Astrocyte of the cerebellum (primary cell): ENCODE results near the gene ANKRD33B.

Source experiments
- DNase-seq: peaks from one replicate; pipeline ENCODE4 v3.0.0-alpha.2; 2011; ENCODE audit warnings: low read depth
- H3K4me3 ChIP-seq: 2 replicates; pipeline ENCODE4 v1.5.1; 2011; ENCODE audit warnings: mild to moderate bottlenecking, low read depth, low read length, moderate library complexity
- in situ Hi-C: cut with HindIII; loops from 2 replicates; pipeline ENCODE4 v1.10.0; 2017; ENCODE audit warnings: low sequenced_read_pairs
- TF ChIP-seq, protein P1 (sequence below): IDR thresholded peaks from 2 replicates; pipeline ENCODE4 v1.5.1; 2012; ENCODE audit warnings: low read length, low read depth, moderate library complexity, mild to moderate bottlenecking; ENCODE audit errors: missing control alignments

Gene ANKRD33B

DNA sequence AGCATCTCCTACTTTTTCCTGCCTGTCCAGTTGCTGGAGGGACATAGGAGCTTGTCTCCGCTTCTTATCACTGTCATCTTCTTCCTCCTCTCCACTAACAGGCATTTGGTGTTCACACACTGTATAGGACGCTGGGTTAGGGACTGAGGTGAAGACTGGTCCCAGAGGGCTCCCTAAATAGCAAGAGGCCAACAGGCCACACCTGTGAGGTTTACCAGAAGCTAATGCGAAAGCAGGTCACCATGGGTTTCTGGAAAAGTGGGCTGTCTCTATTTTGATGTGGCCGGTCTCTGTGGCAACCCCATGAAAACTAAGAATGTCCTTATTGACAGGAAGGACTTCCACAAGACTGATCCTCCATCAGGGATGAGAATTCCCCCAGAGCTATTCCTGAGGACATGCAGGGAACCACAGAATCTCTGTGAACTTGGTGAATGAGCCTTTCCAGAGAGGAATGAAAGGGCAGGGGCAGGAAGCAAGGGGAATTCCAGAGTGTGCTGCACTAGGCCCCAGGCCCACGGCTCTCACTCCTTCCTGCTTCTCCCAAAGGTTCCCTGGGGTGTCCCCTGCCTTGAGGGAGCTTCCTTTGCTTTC lies 135.5 kb downstream of the ANKRD33B start:
- in situ Hi-C loops = no loop called here
- no peak overlapping the region for H3K4me3 ChIP-seq
- no peak for DNase-seq
- TF ChIP-seq, protein P1, sequence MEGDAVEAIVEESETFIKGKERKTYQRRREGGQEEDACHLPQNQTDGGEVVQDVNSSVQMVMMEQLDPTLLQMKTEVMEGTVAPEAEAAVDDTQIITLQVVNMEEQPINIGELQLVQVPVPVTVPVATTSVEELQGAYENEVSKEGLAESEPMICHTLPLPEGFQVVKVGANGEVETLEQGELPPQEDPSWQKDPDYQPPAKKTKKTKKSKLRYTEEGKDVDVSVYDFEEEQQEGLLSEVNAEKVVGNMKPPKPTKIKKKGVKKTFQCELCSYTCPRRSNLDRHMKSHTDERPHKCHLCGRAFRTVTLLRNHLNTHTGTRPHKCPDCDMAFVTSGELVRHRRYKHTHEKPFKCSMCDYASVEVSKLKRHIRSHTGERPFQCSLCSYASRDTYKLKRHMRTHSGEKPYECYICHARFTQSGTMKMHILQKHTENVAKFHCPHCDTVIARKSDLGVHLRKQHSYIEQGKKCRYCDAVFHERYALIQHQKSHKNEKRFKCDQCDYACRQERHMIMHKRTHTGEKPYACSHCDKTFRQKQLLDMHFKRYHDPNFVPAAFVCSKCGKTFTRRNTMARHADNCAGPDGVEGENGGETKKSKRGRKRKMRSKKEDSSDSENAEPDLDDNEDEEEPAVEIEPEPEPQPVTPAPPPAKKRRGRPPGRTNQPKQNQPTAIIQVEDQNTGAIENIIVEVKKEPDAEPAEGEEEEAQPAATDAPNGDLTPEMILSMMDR = no peak

DNA sequence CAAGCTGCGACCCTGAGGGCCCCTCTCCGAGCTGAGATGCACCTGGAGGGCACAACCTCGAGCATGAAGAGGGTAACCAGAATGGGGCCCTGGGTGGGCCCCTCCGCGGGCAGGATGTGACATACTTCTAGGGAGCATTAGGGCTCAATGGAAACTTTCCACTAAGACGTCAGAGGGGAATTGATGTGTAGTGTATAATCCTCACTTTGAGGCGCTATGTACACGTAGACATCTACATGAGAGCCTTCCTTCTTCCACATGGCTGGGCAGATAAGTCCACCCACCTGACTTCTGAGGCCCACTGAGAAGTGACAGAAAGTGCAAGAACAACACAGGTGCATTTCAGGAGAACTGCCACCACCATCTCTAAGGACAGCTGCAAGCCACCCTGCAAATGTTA lies 136.1 kb downstream of the ANKRD33B start:
- in situ Hi-C loops = no loop called here
- no peak for DNase-seq
- no peak overlapping the region for H3K4me3 ChIP-seq
- TF ChIP-seq, protein P1 = no peak

DNA sequence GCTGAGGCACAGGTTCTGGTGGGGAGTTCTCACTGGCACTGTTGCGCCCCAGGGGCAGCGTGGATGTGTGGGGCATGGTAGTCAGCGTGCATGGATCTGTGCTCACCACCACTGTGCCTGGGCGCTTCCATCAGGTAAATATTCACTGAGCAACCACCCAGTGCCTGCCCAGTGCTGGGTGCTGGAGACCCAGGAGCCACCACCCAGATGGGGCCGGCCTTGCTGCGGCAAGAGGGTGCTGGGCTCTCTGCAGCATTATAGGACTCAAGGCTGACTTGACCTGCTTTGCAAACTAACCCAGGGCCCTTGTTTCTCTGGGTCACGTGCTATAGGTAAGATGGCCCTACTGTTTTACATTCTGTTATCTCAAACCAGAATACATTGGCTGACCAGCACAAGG lies 136.6 kb downstream of the ANKRD33B start:
- in situ Hi-C loops = no loop called here
- H3K4me3 ChIP-seq = no peak overlapping the region
- TF ChIP-seq, protein P1 = no peak
- DNase-seq = no peak

DNA sequence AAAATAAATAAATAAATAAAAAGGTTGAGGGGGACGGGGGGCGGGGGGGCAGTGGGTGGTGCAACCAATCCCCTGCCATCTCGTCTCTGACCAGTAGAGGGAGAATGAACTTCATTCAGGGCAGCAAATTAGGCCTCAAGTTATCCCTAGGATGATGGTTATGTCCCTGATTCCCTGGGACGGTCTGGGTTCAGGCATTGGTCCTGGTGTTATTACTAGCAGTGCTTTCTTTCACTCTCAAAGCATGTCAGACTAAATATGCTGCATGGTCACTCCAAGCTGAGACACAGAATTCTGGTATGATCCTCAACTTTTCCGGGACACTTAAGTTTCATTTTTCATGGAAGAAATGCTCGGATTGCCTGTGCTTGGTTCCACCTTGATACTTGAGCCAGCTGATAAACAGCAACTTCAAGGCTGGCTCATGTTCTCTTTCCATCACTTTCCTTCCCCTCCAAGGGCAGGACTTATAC lies 137.7 kb downstream of the ANKRD33B start:
- no peak overlapping the region for H3K4me3 ChIP-seq
- TF ChIP-seq, protein P1 = peak; percentile 61
- in situ Hi-C loops = no loop called here
- DNase-seq = no peak

DNA sequence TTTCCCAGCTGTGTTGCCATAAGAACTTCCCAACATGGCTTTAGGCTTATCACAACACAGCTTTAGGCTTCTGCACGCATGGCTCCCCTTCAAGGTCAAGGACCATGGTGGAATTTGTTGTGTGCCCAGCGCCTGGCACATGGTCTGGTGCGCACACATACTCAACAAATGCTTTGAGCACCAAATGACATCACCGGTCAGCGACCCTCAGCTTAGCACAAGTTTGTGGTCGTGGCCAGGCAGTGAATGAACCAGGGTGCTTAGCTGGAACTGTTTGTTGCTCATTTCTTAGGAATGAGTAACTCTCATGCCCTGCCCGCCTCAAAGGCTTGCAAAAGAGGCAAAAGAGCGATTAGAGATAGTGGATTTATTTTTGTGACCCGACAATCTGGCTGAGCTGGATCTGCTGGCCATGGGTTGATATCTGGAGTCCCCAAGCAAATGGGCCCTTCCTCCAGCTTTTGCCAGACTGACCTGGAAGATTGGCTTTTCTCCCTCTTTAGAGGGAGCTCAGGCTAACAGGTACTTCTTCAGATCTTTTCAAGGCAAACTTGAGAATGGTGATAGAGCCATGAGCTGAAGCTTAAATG lies 138.3 kb downstream of the ANKRD33B start:
- DNase-seq = peak; percentile 87
- TF ChIP-seq, protein P1 = no peak
- H3K4me3 ChIP-seq = no peak overlapping the region
- in situ Hi-C loops = no loop called here

DNA sequence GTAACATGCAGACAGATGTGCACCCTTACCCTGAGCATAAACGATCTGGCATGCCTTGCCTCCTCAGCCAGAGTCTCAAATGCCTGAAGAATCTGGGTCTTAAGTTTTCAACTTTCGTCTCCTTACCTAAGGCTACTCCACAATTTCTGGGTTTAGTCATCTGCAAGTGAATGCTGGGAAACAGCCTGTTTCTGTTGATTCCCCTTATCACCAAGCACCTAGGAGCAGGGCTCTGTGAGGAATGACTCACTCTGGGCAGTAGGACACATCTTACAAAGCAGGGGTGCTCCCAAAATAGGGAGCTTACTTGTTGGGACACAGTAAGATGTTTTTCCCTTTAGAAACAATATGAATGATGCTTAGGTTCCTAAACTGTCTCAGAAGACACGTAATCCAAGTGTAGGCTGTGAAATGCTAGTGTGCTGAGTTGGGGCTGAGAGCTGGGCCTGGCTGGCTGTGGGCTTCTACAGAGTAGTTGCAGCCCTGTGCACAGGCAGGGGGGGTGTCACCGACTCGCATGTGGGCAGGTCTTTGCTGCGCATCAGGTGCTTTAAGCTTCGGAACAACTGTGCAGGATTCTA lies 139.1 kb downstream of the ANKRD33B start:
- no peak for DNase-seq
- H3K4me3 ChIP-seq = no peak overlapping the region
- TF ChIP-seq, protein P1 = no peak
- in situ Hi-C loops = no loop called here
